HEK293 (cell line): ENCODE data around the gene RELCH.

Experiments
- CTCF ChIA-PET: fragments of 350-600 bp; formaldehyde crosslinking; extraction: SDS; loops from one replicate; lab custom pipeline; 2021; ENCODE audit warnings: antibody characterized with exemption; lab: Yijun Ruan, JAX
- POLR2A ChIA-PET: fragments of 300-600 bp; formaldehyde crosslinking; extraction: SDS; loops from one replicate; lab custom pipeline; 2020; ENCODE audit warnings: antibody characterized with exemption, inconsistent platforms; lab: Yijun Ruan, JAX
- H3K27ac ChIP-seq: fragments of 200-500 bp; sonication (Bioruptor generic); 2 replicates; pipeline ENCODE4 v1.5.1; 2014; ENCODE audit warnings: low read depth, low read length, control low read depth, inconsistent platforms; ENCODE audit errors: extremely low read depth
- H3K36me3 ChIP-seq, 2 experiments: fragments of 200-500 bp in 1 of 2; sonication (Bioruptor generic) in 1 of 2; 1 replicate in 1 of 2; 2 replicates in 1 of 2; pipeline ENCODE4 v1.5.1; 2014 to 2017; ENCODE audit warnings: inconsistent platforms in 2 of 2, low read length in 2 of 2; ENCODE audit not compliant: control insufficient read depth in 2 of 2, insufficient read depth in 1 of 2
- H3K4me1 ChIP-seq: fragments of 200-500 bp; sonication (Bioruptor generic); 2 replicates; pipeline ENCODE4 v1.5.1; 2014; ENCODE audit warnings: mild to moderate bottlenecking, low read length, inconsistent platforms; ENCODE audit not compliant: control insufficient read depth, insufficient read depth
- H3K4me3 ChIP-seq: 2 replicates; pipeline ENCODE4 v1.5.1; 2011; ENCODE audit warnings: low read depth, mild to moderate bottlenecking, control low read depth, low read length, moderate library complexity
- H3K9me3 ChIP-seq: fragments of 200-500 bp; sonication (Bioruptor generic); 2 replicates; pipeline ENCODE4 v1.5.1; 2014; ENCODE audit warnings: low read depth, low read length, inconsistent platforms; ENCODE audit not compliant: control insufficient read depth, insufficient read depth
- AEBP2 ChIP-seq: fragments of 450-650 bp; formaldehyde crosslinking; IDR thresholded peaks from 2 replicates; pipeline ENCODE4 v1.5.1; 2016; ENCODE audit warnings: missing biosample characterization, missing genetic modification characterization, borderline replicate concordance
- BCL11A ChIP-seq: fragments of 450-650 bp; formaldehyde crosslinking; IDR thresholded peaks from 2 replicates; pipeline ENCODE4 v1.5.1; 2016; ENCODE audit warnings: low read depth, missing biosample characterization, missing genetic modification characterization
- HOXD13 ChIP-seq: sonication (generic); formaldehyde crosslinking; IDR thresholded peaks from 2 replicates; pipeline ENCODE4 v1.8.0; 2022; ENCODE audit warnings: missing genetic modification reagents, borderline replicate concordance
- INSM2 ChIP-seq: fragments of 450-650 bp; formaldehyde crosslinking; IDR thresholded peaks from 2 replicates; pipeline ENCODE4 v1.5.1; 2016; ENCODE audit warnings: missing biosample characterization, missing genetic modification characterization
- WT1 ChIP-seq: fragments of 450-650 bp; formaldehyde crosslinking; IDR thresholded peaks from 2 replicates; pipeline ENCODE4 v1.5.1; 2016; ENCODE audit warnings: missing biosample characterization, missing genetic modification characterization
- ZBTB10 ChIP-seq: fragments of 450-650 bp; formaldehyde crosslinking; IDR thresholded peaks from 2 replicates; pipeline ENCODE4 v1.5.1; 2016; ENCODE audit warnings: missing biosample characterization, missing genetic modification characterization
- ZBTB8A ChIP-seq: fragments of 450-650 bp; formaldehyde crosslinking; IDR thresholded peaks from 2 replicates; pipeline ENCODE4 v1.5.1; 2016; ENCODE audit warnings: missing biosample characterization, missing genetic modification characterization
- ZFP37 ChIP-seq: fragments of 450-650 bp; formaldehyde crosslinking; IDR thresholded peaks from 2 replicates; pipeline ENCODE4 v1.5.1; 2016; ENCODE audit warnings: missing biosample characterization, missing genetic modification characterization
- ZNF202 ChIP-seq: fragments of 450-650 bp; formaldehyde crosslinking; IDR thresholded peaks from 2 replicates; pipeline ENCODE4 v1.5.1; 2016; ENCODE audit warnings: missing biosample characterization, missing genetic modification characterization, borderline replicate concordance
- ZNF214 ChIP-seq: fragments of 450-650 bp; formaldehyde crosslinking; IDR thresholded peaks from 2 replicates; pipeline ENCODE4 v1.5.1; 2017; ENCODE audit warnings: missing biosample characterization, mild to moderate bottlenecking, missing genetic modification characterization, borderline replicate concordance
- ZNF23 ChIP-seq: fragments of 450-650 bp; formaldehyde crosslinking; IDR thresholded peaks from 2 replicates; pipeline ENCODE4 v1.5.1; 2016; ENCODE audit warnings: missing biosample characterization, missing genetic modification characterization, borderline replicate concordance
- ZNF24 ChIP-seq: fragments of 450-650 bp; formaldehyde crosslinking; IDR thresholded peaks from 2 replicates; pipeline ENCODE4 v1.5.1; 2016; ENCODE audit warnings: missing biosample characterization, missing genetic modification characterization
- ZNF302 ChIP-seq: fragments of 450-650 bp; formaldehyde crosslinking; IDR thresholded peaks from 2 replicates; pipeline ENCODE4 v1.5.1; 2016; ENCODE audit warnings: missing biosample characterization, missing genetic modification characterization, low read depth
- ZNF335 ChIP-seq: fragments of 450-650 bp; formaldehyde crosslinking; conservative IDR thresholded peaks from 2 replicates; pipeline ENCODE4 v1.5.1; 2016; ENCODE audit warnings: missing biosample characterization, missing genetic modification characterization
- ZNF433 ChIP-seq: fragments of 450-650 bp; formaldehyde crosslinking; IDR thresholded peaks from 2 replicates; pipeline ENCODE4 v1.5.1; 2016; ENCODE audit warnings: missing biosample characterization, missing genetic modification characterization, low read depth
- ZNF560 ChIP-seq: fragments of 450-650 bp; formaldehyde crosslinking; IDR thresholded peaks from 2 replicates; pipeline ENCODE4 v1.5.1; 2017; ENCODE audit warnings: missing biosample characterization, missing genetic modification characterization, borderline replicate concordance
- ZNF660 ChIP-seq: fragments of 450-650 bp; IDR thresholded peaks from 2 replicates; pipeline ENCODE4 v1.5.1; 2018; ENCODE audit warnings: missing biosample characterization, mild to moderate bottlenecking, missing genetic modification characterization
- ZNF837 ChIP-seq: fragments of 450-650 bp; formaldehyde crosslinking; IDR thresholded peaks from 2 replicates; pipeline ENCODE4 v1.5.1; 2016; ENCODE audit warnings: missing biosample characterization, missing genetic modification characterization
- TF ChIP-seq, protein P1 (sequence below): fragments of 450-650 bp; formaldehyde crosslinking; IDR thresholded peaks from 2 replicates; pipeline ENCODE4 v1.5.1; 2016; ENCODE audit warnings: missing biosample characterization, missing genetic modification characterization, borderline replicate concordance
- TF ChIP-seq, protein P2 (sequence below): fragments of 450-650 bp; formaldehyde crosslinking; IDR thresholded peaks from 2 replicates; pipeline ENCODE4; 2016; ENCODE audit warnings: missing biosample characterization, missing genetic modification characterization

RELCH gene

GRCh38 chr18:62245177-62245576, 58.1 kb downstream of the RELCH start:
- ChIA-PET POLR2A (no interaction called here), CTCF (interaction anchor here (5.9 kb wide), 1 partner anchor 62 kb away, joined by 125 read pairs; the partner anchor contains the start of gene PIGN)
- Histone ChIP-seq H3K27ac (no peak overlapping the region), H3K4me3 (no peak overlapping the region), H3K36me3 (peaks cover 9 to 13% of the 10 kb centered on the region in 2 experiments), H3K4me1 (no peaks in the 10 kb centered on the region), H3K9me3 (no peaks in the 10 kb centered on the region)
- no peak for TF ChIP-seq BCL11A
- no peak for TF ChIP-seq ZNF560 (tag by site-specific recombination)
- no peak for TF ChIP-seq ZNF837 (tag by site-specific recombination)
- TF ChIP-seq ZBTB8A (tag by site-specific recombination) = no peak
- TF ChIP-seq, protein P1, sequence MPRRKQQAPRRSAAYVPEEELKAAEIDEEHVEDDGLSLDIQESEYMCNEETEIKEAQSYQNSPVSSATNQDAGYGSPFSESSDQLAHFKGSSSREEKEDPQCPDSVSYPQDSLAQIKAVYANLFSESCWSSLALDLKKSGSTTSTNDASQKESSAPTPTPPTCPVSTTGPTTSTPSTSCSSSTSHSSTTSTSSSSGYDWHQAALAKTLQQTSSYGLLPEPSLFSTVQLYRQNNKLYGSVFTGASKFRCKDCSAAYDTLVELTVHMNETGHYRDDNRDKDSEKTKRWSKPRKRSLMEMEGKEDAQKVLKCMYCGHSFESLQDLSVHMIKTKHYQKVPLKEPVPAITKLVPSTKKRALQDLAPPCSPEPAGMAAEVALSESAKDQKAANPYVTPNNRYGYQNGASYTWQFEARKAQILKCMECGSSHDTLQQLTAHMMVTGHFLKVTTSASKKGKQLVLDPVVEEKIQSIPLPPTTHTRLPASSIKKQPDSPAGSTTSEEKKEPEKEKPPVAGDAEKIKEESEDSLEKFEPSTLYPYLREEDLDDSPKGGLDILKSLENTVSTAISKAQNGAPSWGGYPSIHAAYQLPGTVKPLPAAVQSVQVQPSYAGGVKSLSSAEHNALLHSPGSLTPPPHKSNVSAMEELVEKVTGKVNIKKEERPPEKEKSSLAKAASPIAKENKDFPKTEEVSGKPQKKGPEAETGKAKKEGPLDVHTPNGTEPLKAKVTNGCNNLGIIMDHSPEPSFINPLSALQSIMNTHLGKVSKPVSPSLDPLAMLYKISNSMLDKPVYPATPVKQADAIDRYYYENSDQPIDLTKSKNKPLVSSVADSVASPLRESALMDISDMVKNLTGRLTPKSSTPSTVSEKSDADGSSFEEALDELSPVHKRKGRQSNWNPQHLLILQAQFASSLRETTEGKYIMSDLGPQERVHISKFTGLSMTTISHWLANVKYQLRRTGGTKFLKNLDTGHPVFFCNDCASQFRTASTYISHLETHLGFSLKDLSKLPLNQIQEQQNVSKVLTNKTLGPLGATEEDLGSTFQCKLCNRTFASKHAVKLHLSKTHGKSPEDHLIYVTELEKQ (tag by site-specific recombination) = no peak
- no peak for TF ChIP-seq ZNF202 (tag by site-specific recombination)
- TF ChIP-seq ZBTB10 (tag by site-specific recombination) = no peak
- TF ChIP-seq ZNF24 (tag by site-specific recombination) = no peak
- no peak for TF ChIP-seq ZFP37
- no peak for TF ChIP-seq WT1 (tag by site-specific recombination)
- no peak for TF ChIP-seq HOXD13 (CRISPR knock-in tag)
- no peak for TF ChIP-seq ZNF433 (tag by site-specific recombination)
- no peak for TF ChIP-seq ZNF214 (tag by site-specific recombination)
- no peak for TF ChIP-seq ZNF335 (tag by site-specific recombination)
- no peak for TF ChIP-seq INSM2
- no peak for TF ChIP-seq AEBP2 (tag by site-specific recombination)
- TF ChIP-seq, protein P2, sequence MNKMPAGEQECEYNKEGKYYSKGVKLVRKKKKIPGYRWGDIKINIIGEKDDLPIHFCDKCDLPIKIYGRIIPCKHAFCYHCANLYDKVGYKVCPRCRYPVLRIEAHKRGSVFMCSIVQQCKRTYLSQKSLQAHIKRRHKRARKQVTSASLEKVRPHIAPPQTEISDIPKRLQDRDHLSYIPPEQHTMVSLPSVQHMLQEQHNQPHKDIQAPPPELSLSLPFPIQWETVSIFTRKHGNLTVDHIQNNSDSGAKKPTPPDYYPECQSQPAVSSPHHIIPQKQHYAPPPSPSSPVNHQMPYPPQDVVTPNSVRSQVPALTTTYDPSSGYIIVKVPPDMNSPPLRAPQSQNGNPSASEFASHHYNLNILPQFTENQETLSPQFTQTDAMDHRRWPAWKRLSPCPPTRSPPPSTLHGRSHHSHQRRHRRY (tag by site-specific recombination) = no peak
- TF ChIP-seq ZNF660 (tag by site-specific recombination) = no peak
- TF ChIP-seq ZNF23 (tag by site-specific recombination) = no peak
- TF ChIP-seq ZNF302 (tag by site-specific recombination) = no peak
